ENCODE measurements around the gene TPST1. TPM values are rescaled to one million over a fixed set of nuclear protein-coding genes. Genes with fewer than 3 reads are reported as not detected.

The TPST1 gene
- total and polyA plus RNA-seq, 2 of the 8 experiments (the other 6 are each of a cell fraction or from before 2014, with no cell fraction given): 8.2 to 18.4 TPM

GRCh38 chr7:66348531-66348930 lies 143.4 kb downstream of the TPST1 start:
- ChIA-PET POLR2A (ENCODE audit: partially characterized antibody) (interaction anchor here (1.0 kb wide), 1 partner anchor 14 kb away, joined by 3 read pairs; no protein-coding TSS in a partner anchor), CTCF (ENCODE audit: partially characterized antibody) (interaction anchor here (0.6 kb wide), 2 partner anchors 136 to 584 kb away, joined by 3 to 5 read pairs; no protein-coding TSS in a partner anchor)
- H3K23me2 ChIP-seq (ENCODE audit: low read depth, low read length): no peaks in the 10 kb centered on the region
- no peak overlapping the region for H3K9ac ChIP-seq (replicated peaks in 1 of 4; ENCODE audit: extremely low read depth in 1 of 4, low read depth in 3 of 4, low read length in 3 of 4)
- TF ChIP-seq EZH2 (IDR thresholded peaks at IDR 0.05; ENCODE audit: low read depth, low read length, severe bottlenecking) (no peak), SP2 (IDR thresholded peaks at IDR 0.05; ENCODE audit: low read length) (no peak), SP4 (IDR thresholded peaks at IDR 0.05; ENCODE audit: low read length) (no peak), RNF2 (IDR thresholded peaks at IDR 0.05; ENCODE audit: borderline replicate concordance, low read depth, low read length, missing control alignments, poor library complexity, severe bottlenecking) (no peak), CHD2 (IDR thresholded peaks at IDR 0.05; ENCODE audit: low read length) (no peak), SIRT6 (IDR thresholded peaks at IDR 0.05; ENCODE audit: low read length) (no peak), RXRA (IDR thresholded peaks at IDR 0.05; ENCODE audit: insufficient read depth, low read depth, low read length) (no peak)
- H2BK120ac ChIP-seq (replicated peaks; ENCODE audit: low read depth, low read length): no peak overlapping the region
- H3K27me3 ChIP-seq (replicated peaks in 1 of 4; ENCODE audit: control insufficient read depth in 3 of 4, extremely low read depth in 1 of 4, insufficient read depth in 3 of 4, low read length in 3 of 4): no peaks in the 10 kb centered on the region
- H3K9me3 ChIP-seq (ENCODE audit: insufficient read depth in 2 of 2, low read depth in 1 of 2, low read length in 1 of 2): no peaks in the 10 kb centered on the region
- H3K23ac ChIP-seq (ENCODE audit: insufficient read length): no peak overlapping the region
- no peak overlapping the region for H3K18ac ChIP-seq (ENCODE audit: extremely low read depth, low read length)
- H3K4me1 ChIP-seq (replicated peaks in 1 of 4; ENCODE audit: control insufficient read depth in 3 of 4, insufficient read depth in 4 of 4, low read length in 3 of 4): peaks cover 0 to 5% (median 2%) of the 10 kb centered on the region in 4 experiments; a peak in 2 of 7 replicates
- no peak overlapping the region for H2AK5ac ChIP-seq (ENCODE audit: low read depth, low read length)
- no peaks in the 10 kb centered on the region for H3K36me3 ChIP-seq (ENCODE audit: control insufficient read depth in 2 of 4, insufficient read depth in 4 of 4, low read length in 3 of 4)
- H3K4me2 ChIP-seq (ENCODE audit: insufficient read depth in 1 of 2, low read depth in 2 of 2, low read length in 2 of 2): no peak overlapping the region
- no peaks in the 10 kb centered on the region for H3K79me1 ChIP-seq (ENCODE audit: low read depth, low read length)
- DNase-seq (ENCODE audit: low read depth in 1 of 2, low spot score in 2 of 2) (no peak), FAIRE-seq (no peak)
- H2BK5ac ChIP-seq (ENCODE audit: low read depth, low read length): no peak overlapping the region
- no peak overlapping the region for H4K5ac ChIP-seq (ENCODE audit: insufficient read length, low read depth, low read length)
- H2BK12ac ChIP-seq (ENCODE audit: low read depth, low read length): no peak overlapping the region
- no peak overlapping the region for H3K4me3 ChIP-seq (ENCODE audit: extremely low read depth in 1 of 4, insufficient read depth in 2 of 4, low read depth in 3 of 4, low read length in 4 of 4)
- no peaks in the 10 kb centered on the region for H4K20me1 ChIP-seq (replicated peaks in 1 of 2; ENCODE audit: control insufficient read depth in 1 of 2, insufficient read depth in 2 of 2, low read length in 2 of 2)
- no peak overlapping the region for H2BK20ac ChIP-seq (ENCODE audit: low read length)
- 66% methylated on average over 4 of the region's 4 CpGs; no CpG with 5 or more reads in 1 of the 2 experiments for WGBS, 2 experiments (ENCODE audit: extremely low coverage in 1 of 2, insufficient coverage in 1 of 2, insufficient read length in 1 of 2, insufficient replicate concordance in 2 of 2, low coverage in 1 of 2, low lambda C conversion rate in 2 of 2, missing lambda C conversion rate in 1 of 2)
- no peak overlapping the region for H2BK15ac ChIP-seq (ENCODE audit: low read length)
- H3K79me2 ChIP-seq (ENCODE audit: control insufficient read depth in 1 of 2, insufficient read depth in 2 of 2, low read length in 2 of 2): no peaks in the 10 kb centered on the region
- no peak overlapping the region for H3K4ac ChIP-seq (replicated peaks; ENCODE audit: insufficient read length, low read depth, low read length)
- H4K8ac ChIP-seq (ENCODE audit: extremely low read depth, insufficient read depth, low read length): no peak overlapping the region
- H4K91ac ChIP-seq (replicated peaks; ENCODE audit: insufficient read length, low read length): no peak overlapping the region
- H3K56ac ChIP-seq (replicated peaks; ENCODE audit: insufficient read length, low read depth, low read length): no peak overlapping the region
- no peak overlapping the region for H3K14ac ChIP-seq (ENCODE audit: insufficient read length)
- no peak overlapping the region for H3K27ac ChIP-seq (ENCODE audit: low read depth, low read length)
- no peak overlapping the region for H2AFZ ChIP-seq (ENCODE audit: low read length)

Data from H1 (cell line).